ENCODE data around the gene DUSP2. TPM values are rescaled to one million over a fixed set of nuclear protein-coding genes. Genes with fewer than 3 reads are reported as not detected.

The DUSP2 gene
- total RNA-seq, 1 experiment from 2014 or later = 4.9 TPM

- no peaks in the 10 kb centered on the region for H3K27me3 ChIP-seq (ENCODE audit: control insufficient read depth, insufficient read depth, low read length)
- CTCF ChIA-PET = interaction anchor here (1.1 to 3.9 kb wide), 2 partner anchors 20 to 39 kb away, joined by 3 to 55 read pairs; partner anchors contain the start of gene ADRA2B
- BruUV-seq (replicated peaks) = no TSS peak
- no peak for DNase-seq (ENCODE audit: low read depth, low spot score)
- in situ Hi-C loops (cut with HindIII; ENCODE audit: low pct_unique_long_range_greater_than_20kb, low sequenced_read_pairs) = no loop called here
- no peaks in the 10 kb centered on the region for H3K9me3 ChIP-seq (ENCODE audit: control insufficient read depth, insufficient read depth, low read depth, low read length)
- H3K36me3 ChIP-seq (ENCODE audit: control insufficient read depth, insufficient read depth, low read length) = no peaks in the 10 kb centered on the region
- ATAC-seq = no peak
- POLR2A ChIA-PET = no interaction called here
- intact Hi-C loops (cut with micrococcal nuclease; ENCODE audit: unreplicated experiment) = no loop called here
- TF ChIP-seq REST (IDR thresholded peaks at IDR 0.05; ENCODE audit: insufficient read depth in 1 of 2, low read depth in 2 of 2, low read length in 1 of 2) = no peak
- no peak for TF ChIP-seq TCF7L2 (IDR thresholded peaks at IDR 0.05; ENCODE audit: low read depth, low read length)
- TF ChIP-seq, protein P1, sequence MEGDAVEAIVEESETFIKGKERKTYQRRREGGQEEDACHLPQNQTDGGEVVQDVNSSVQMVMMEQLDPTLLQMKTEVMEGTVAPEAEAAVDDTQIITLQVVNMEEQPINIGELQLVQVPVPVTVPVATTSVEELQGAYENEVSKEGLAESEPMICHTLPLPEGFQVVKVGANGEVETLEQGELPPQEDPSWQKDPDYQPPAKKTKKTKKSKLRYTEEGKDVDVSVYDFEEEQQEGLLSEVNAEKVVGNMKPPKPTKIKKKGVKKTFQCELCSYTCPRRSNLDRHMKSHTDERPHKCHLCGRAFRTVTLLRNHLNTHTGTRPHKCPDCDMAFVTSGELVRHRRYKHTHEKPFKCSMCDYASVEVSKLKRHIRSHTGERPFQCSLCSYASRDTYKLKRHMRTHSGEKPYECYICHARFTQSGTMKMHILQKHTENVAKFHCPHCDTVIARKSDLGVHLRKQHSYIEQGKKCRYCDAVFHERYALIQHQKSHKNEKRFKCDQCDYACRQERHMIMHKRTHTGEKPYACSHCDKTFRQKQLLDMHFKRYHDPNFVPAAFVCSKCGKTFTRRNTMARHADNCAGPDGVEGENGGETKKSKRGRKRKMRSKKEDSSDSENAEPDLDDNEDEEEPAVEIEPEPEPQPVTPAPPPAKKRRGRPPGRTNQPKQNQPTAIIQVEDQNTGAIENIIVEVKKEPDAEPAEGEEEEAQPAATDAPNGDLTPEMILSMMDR (IDR thresholded peaks at IDR 0.05) = no peak
- no peak for TF ChIP-seq SIN3A (IDR thresholded peaks at IDR 0.05; ENCODE audit: borderline replicate concordance, insufficient read depth, low read depth, low read length)
- no peak for TF ChIP-seq POLR2AphosphoS5 (IDR thresholded peaks at IDR 0.05; ENCODE audit: low read depth, low read length)
- no peak overlapping the region for H3K27ac ChIP-seq (ENCODE audit: low read length)
- no peak overlapping the region for H3K4me3 ChIP-seq (ENCODE audit: low read depth in 2 of 2, low read length in 2 of 2)
- H3K4me1 ChIP-seq (ENCODE audit: control insufficient read depth, insufficient read depth, low read length) = no peaks in the 10 kb centered on the region
These were observed 9.0 kb downstream of the DUSP2 start for GRCh38 chr2:96136129-96136720.

GRCh38 chr2:96135621-96136020 is 9.6 kb downstream of the DUSP2 start:
- Histone ChIP-seq H3K27ac (ENCODE audit: low read length) (no peak overlapping the region), H3K27me3 (ENCODE audit: control insufficient read depth, insufficient read depth, low read length) (no peaks in the 10 kb centered on the region), H3K9me3 (ENCODE audit: control insufficient read depth, insufficient read depth, low read depth, low read length) (no peaks in the 10 kb centered on the region), H3K4me1 (ENCODE audit: control insufficient read depth, insufficient read depth, low read length) (no peaks in the 10 kb centered on the region), H3K4me3 (ENCODE audit: low read depth in 2 of 2, low read length in 2 of 2) (no peak overlapping the region), H3K36me3 (ENCODE audit: control insufficient read depth, insufficient read depth, low read length) (no peaks in the 10 kb centered on the region)
- in situ Hi-C loops (cut with HindIII; ENCODE audit: low pct_unique_long_range_greater_than_20kb, low sequenced_read_pairs) (no loop called here), intact Hi-C loops (cut with micrococcal nuclease; ENCODE audit: unreplicated experiment) (no loop called here)
- CTCF ChIA-PET = no interaction called here
- no TSS peak for BruUV-seq (replicated peaks)
- DNase-seq (ENCODE audit: low read depth, low spot score) (no peak), ATAC-seq (no peak)
- POLR2A ChIA-PET = no interaction called here
- TF ChIP-seq SIN3A (IDR thresholded peaks at IDR 0.05; ENCODE audit: borderline replicate concordance, insufficient read depth, low read depth, low read length) (no peak), POLR2AphosphoS5 (IDR thresholded peaks at IDR 0.05; ENCODE audit: low read depth, low read length) (no peak), TCF7L2 (IDR thresholded peaks at IDR 0.05; ENCODE audit: low read depth, low read length) (no peak), REST (IDR thresholded peaks at IDR 0.05; ENCODE audit: insufficient read depth in 1 of 2, low read depth in 2 of 2, low read length in 1 of 2) (no peak)
- TF ChIP-seq, protein P1 (IDR thresholded peaks at IDR 0.05) = no peak

Data from Panc1 (cell line).